Measurements from ENCODE around the gene RAB23.

GRCh38 chr6:57172136-57173055 is 49.7 kb downstream of the RAB23 start, which contains the start of gene BAG2:
- no peak for TF ChIP-seq POLR2A (IDR thresholded peaks at IDR 0.05)
- peak in 1 of 3 donors; percentile 28 for TF ChIP-seq CTCF (IDR thresholded peaks at IDR 0.05)
